Hepatocyte (in vitro differentiated cells): Measurements from ENCODE around the gene OGFOD2.

Source experiments
- EZH2 ChIP-seq: fragments of 200-600 bp; sonication (generic); IDR thresholded peaks from 2 replicates; pipeline ENCODE4 v1.6.1; 2016; ENCODE audit warnings: antibody characterized with exemption, mild to moderate bottlenecking, borderline replicate concordance
- EZH2phosphoT487 ChIP-seq: fragments of 200-600 bp; sonication (generic); IDR thresholded peaks from one replicate; pipeline ENCODE4 v1.6.1; 2018; ENCODE audit warnings: antibody characterized with exemption, mild to moderate bottlenecking, low read depth, moderate library complexity; ENCODE audit not compliant: unreplicated experiment, severe bottlenecking
- TF ChIP-seq, protein P1 (sequence below): fragments of 200-600 bp; sonication (generic); IDR thresholded peaks from 2 replicates; pipeline ENCODE4 v1.5.1; 2016; ENCODE audit warnings: antibody characterized with exemption, mild to moderate bottlenecking; ENCODE audit not compliant: poor library complexity

DNA sequence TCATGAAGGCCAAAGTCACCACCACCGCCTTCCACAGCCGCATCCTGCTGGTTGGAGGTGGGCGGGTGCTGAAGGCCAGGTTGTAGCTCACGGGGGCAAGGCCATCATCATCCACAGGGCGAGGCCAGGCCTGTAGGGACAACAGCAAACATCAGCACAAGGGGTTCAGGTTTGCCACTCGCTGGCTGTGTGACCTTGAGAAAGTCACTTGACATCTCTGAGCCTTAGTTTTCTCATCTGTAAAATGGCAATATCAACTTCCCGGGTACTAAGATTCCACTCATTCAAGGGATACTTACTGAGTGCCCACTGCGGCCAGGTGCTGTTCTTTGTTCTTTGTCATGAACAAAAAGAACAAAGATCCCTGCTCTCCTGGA is 14.9 kb upstream of the OGFOD2 start:
- TF ChIP-seq, protein P1, sequence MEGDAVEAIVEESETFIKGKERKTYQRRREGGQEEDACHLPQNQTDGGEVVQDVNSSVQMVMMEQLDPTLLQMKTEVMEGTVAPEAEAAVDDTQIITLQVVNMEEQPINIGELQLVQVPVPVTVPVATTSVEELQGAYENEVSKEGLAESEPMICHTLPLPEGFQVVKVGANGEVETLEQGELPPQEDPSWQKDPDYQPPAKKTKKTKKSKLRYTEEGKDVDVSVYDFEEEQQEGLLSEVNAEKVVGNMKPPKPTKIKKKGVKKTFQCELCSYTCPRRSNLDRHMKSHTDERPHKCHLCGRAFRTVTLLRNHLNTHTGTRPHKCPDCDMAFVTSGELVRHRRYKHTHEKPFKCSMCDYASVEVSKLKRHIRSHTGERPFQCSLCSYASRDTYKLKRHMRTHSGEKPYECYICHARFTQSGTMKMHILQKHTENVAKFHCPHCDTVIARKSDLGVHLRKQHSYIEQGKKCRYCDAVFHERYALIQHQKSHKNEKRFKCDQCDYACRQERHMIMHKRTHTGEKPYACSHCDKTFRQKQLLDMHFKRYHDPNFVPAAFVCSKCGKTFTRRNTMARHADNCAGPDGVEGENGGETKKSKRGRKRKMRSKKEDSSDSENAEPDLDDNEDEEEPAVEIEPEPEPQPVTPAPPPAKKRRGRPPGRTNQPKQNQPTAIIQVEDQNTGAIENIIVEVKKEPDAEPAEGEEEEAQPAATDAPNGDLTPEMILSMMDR, result no peak
- TF ChIP-seq EZH2 (no peak), EZH2phosphoT487 (no peak)
